ENCODE results near the gene P2RY14.
"Not testable (repeated sequence)": the region's sequence is repeated elsewhere in the genome, so short reads cannot be mapped to it uniquely, and the experiment has no call there.

Gene P2RY14

DNA sequence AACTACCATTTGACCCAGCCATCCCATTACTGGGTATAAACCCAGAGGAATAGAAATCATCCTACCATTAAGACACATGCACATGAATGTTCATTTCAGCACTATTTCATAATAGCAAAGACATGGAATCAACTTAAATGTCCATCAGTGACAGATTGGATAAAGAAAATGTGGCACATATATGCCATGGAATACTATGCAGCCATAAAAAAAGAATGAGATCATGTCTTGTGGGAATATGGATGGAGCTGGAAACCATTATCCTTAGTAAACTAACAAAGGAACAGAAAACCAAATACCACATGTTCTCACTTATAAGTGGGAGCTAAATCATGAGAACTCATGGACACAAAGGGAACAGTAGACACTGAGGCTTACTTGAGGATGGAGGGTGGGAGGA is 45.9 kb downstream of the P2RY14 start:
- DNase-seq (ENCODE audit: low spot score); H3K79me1 ChIP-seq (ENCODE audit: low read depth, low read length); H3K27ac ChIP-seq (replicated peaks; ENCODE audit: low read length); H4K91ac ChIP-seq (ENCODE audit: low read depth, low read length, poor library complexity); H3K18ac ChIP-seq (ENCODE audit: low read length); H2BK120ac ChIP-seq (ENCODE audit: low read depth, low read length); H3K23ac ChIP-seq (ENCODE audit: low read depth, low read length, poor library complexity); H4K8ac ChIP-seq (ENCODE audit: low read depth, low read length); H3K4me3 ChIP-seq (ENCODE audit: low read length in 2 of 2); H2AK5ac ChIP-seq (ENCODE audit: low read depth, low read length); H2BK5ac ChIP-seq (ENCODE audit: low read length); H3K4me2 ChIP-seq (ENCODE audit: insufficient read depth, low read length, poor library complexity, severe bottlenecking); H3K36me3 ChIP-seq (replicated peaks in 1 of 2; ENCODE audit: control insufficient read depth in 2 of 2, insufficient read depth in 2 of 2, low read length in 2 of 2); H2AFZ ChIP-seq (ENCODE audit: low read length); H3K4ac ChIP-seq (ENCODE audit: low read length); H3K14ac ChIP-seq (ENCODE audit: low read length); H3K4me1 ChIP-seq (ENCODE audit: control insufficient read depth in 2 of 2, insufficient read depth in 1 of 2, low read depth in 1 of 2, low read length in 2 of 2); H3K9me3 ChIP-seq (replicated peaks in 1 of 2; ENCODE audit: control insufficient read depth in 2 of 2, insufficient read depth in 1 of 2, low read depth in 1 of 2, low read length in 2 of 2); H3K27me3 ChIP-seq (ENCODE audit: control insufficient read depth in 3 of 3, insufficient read depth in 3 of 3, low read depth in 1 of 3, low read length in 3 of 3); H3K9ac ChIP-seq (ENCODE audit: low read depth, low read length, poor library complexity); H2BK15ac ChIP-seq (ENCODE audit: low read length); H2BK12ac ChIP-seq (ENCODE audit: low read length): not testable (repeated sequence)

DNA sequence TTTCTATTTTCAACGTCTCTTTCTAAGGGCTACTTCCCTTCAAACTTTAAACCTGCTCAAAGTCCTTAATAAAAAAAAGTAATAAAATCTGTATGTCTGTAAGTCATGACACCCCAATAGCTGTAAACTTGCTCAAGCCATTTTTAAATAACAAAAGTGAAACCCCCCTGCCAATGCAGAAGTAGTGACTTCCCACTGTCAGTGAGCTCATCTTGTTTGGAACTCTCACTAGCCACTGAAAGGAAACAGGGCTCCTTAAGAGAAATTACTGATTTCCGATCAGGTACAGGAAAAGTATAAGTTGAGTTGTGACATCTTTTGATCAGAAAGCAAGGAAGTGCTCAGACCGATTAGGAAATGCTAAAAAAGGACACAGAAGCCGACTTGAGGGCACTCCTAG is 47.7 kb downstream of the P2RY14 start:
- no CpG with 5 or more reads among the region's 4 CpGs for WGBS, 2 donors (ENCODE audit: extremely low coverage in 2 of 2, insufficient read length in 2 of 2, insufficient replicate concordance in 1 of 2)

DNA sequence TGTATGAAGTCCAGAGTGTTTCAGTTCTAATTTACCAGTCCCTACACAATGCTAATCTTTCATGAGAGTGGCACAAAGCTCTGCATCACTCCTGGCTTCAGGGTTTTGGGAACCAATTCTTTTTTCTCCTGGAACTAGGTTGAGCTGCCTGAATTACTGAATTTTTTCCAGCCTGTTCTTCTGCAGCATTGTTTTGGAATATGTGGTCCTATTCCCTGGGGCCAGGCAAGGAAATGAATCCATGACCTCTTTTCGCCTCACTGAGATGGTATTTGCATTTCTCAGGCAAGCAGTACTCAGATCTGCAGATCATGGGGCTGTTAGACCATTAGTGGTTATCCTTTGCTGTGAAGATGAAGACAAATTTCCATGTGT is 49.7 kb downstream of the P2RY14 start:
- H3K79me1 ChIP-seq (ENCODE audit: low read depth, low read length): no peaks in the 10 kb centered on the region
- no peak for DNase-seq (ENCODE audit: low spot score)
- no peak overlapping the region for H3K14ac ChIP-seq (ENCODE audit: low read length)
- no peak overlapping the region for H3K4me2 ChIP-seq (ENCODE audit: insufficient read depth, low read length, poor library complexity, severe bottlenecking)
- H3K18ac ChIP-seq (ENCODE audit: low read length): no peak overlapping the region
- H3K27ac ChIP-seq (replicated peaks; ENCODE audit: low read length): no peak overlapping the region
- H3K23ac ChIP-seq (ENCODE audit: low read depth, low read length, poor library complexity): no peak overlapping the region
- no peak overlapping the region for H2AFZ ChIP-seq (ENCODE audit: low read length)
- no peak overlapping the region for H4K91ac ChIP-seq (ENCODE audit: low read depth, low read length, poor library complexity)
- H2BK120ac ChIP-seq (ENCODE audit: low read depth, low read length): no peak overlapping the region
- no peak overlapping the region for H2BK15ac ChIP-seq (ENCODE audit: low read length)
- no peak overlapping the region for H3K4ac ChIP-seq (ENCODE audit: low read length)
- H2AK5ac ChIP-seq (ENCODE audit: low read depth, low read length): no peak overlapping the region
- no CpG with 5 or more reads among the region's 1 CpG for WGBS, 2 donors (ENCODE audit: extremely low coverage in 2 of 2, insufficient read length in 2 of 2, insufficient replicate concordance in 1 of 2)
- H3K4me1 ChIP-seq (ENCODE audit: control insufficient read depth in 2 of 2, insufficient read depth in 1 of 2, low read depth in 1 of 2, low read length in 2 of 2): peaks cover 0 to 8% of the 10 kb centered on the region in 2 donors
- H3K9me3 ChIP-seq (replicated peaks in 1 of 2; ENCODE audit: control insufficient read depth in 2 of 2, insufficient read depth in 1 of 2, low read depth in 1 of 2, low read length in 2 of 2): no peaks in the 10 kb centered on the region
- H3K36me3 ChIP-seq (replicated peaks in 1 of 2; ENCODE audit: control insufficient read depth in 2 of 2, insufficient read depth in 2 of 2, low read length in 2 of 2): no peaks in the 10 kb centered on the region
- no peaks in the 10 kb centered on the region for H3K27me3 ChIP-seq (ENCODE audit: control insufficient read depth in 3 of 3, insufficient read depth in 3 of 3, low read depth in 1 of 3, low read length in 3 of 3)
- no peak overlapping the region for H3K9ac ChIP-seq (ENCODE audit: low read depth, low read length, poor library complexity)
- no peak overlapping the region for H3K4me3 ChIP-seq (ENCODE audit: low read length in 2 of 2)
- H2BK12ac ChIP-seq (ENCODE audit: low read length): no peak overlapping the region
- H4K8ac ChIP-seq (ENCODE audit: low read depth, low read length): no peak overlapping the region
- no peak overlapping the region for H2BK5ac ChIP-seq (ENCODE audit: low read length)

More for the DNA sequence above, 47.7 kb downstream of the P2RY14 start:
- H3K27ac ChIP-seq (replicated peaks; ENCODE audit: low read length): no peak overlapping the region
- no peak overlapping the region for H2AK5ac ChIP-seq (ENCODE audit: low read depth, low read length)
- no peaks in the 10 kb centered on the region for H3K27me3 ChIP-seq (ENCODE audit: control insufficient read depth in 3 of 3, insufficient read depth in 3 of 3, low read depth in 1 of 3, low read length in 3 of 3)
- no peaks in the 10 kb centered on the region for H3K79me1 ChIP-seq (ENCODE audit: low read depth, low read length)
- H3K18ac ChIP-seq (ENCODE audit: low read length): no peak overlapping the region
- H3K36me3 ChIP-seq (replicated peaks in 1 of 2; ENCODE audit: control insufficient read depth in 2 of 2, insufficient read depth in 2 of 2, low read length in 2 of 2): no peaks in the 10 kb centered on the region
- H2AFZ ChIP-seq (ENCODE audit: low read length): no peak overlapping the region
- H4K8ac ChIP-seq (ENCODE audit: low read depth, low read length): no peak overlapping the region
- no peak for DNase-seq (ENCODE audit: low spot score)
- no peaks in the 10 kb centered on the region for H3K9me3 ChIP-seq (replicated peaks in 1 of 2; ENCODE audit: control insufficient read depth in 2 of 2, insufficient read depth in 1 of 2, low read depth in 1 of 2, low read length in 2 of 2)
- no peak overlapping the region for H3K23ac ChIP-seq (ENCODE audit: low read depth, low read length, poor library complexity)
- H3K4me3 ChIP-seq (ENCODE audit: low read length in 2 of 2): no peak overlapping the region
- H3K4me1 ChIP-seq (ENCODE audit: control insufficient read depth in 2 of 2, insufficient read depth in 1 of 2, low read depth in 1 of 2, low read length in 2 of 2): peaks cover 0 to 8% of the 10 kb centered on the region in 2 donors
- H3K14ac ChIP-seq (ENCODE audit: low read length): no peak overlapping the region
- no peak overlapping the region for H4K91ac ChIP-seq (ENCODE audit: low read depth, low read length, poor library complexity)
- no peak overlapping the region for H3K9ac ChIP-seq (ENCODE audit: low read depth, low read length, poor library complexity)
- H2BK120ac ChIP-seq (ENCODE audit: low read depth, low read length): no peak overlapping the region
- H3K4me2 ChIP-seq (ENCODE audit: insufficient read depth, low read length, poor library complexity, severe bottlenecking): no peak overlapping the region
- no peak overlapping the region for H3K4ac ChIP-seq (ENCODE audit: low read length)
- no peak overlapping the region for H2BK15ac ChIP-seq (ENCODE audit: low read length)
- H2BK12ac ChIP-seq (ENCODE audit: low read length): no peak overlapping the region
- no peak overlapping the region for H2BK5ac ChIP-seq (ENCODE audit: low read length)

DNA sequence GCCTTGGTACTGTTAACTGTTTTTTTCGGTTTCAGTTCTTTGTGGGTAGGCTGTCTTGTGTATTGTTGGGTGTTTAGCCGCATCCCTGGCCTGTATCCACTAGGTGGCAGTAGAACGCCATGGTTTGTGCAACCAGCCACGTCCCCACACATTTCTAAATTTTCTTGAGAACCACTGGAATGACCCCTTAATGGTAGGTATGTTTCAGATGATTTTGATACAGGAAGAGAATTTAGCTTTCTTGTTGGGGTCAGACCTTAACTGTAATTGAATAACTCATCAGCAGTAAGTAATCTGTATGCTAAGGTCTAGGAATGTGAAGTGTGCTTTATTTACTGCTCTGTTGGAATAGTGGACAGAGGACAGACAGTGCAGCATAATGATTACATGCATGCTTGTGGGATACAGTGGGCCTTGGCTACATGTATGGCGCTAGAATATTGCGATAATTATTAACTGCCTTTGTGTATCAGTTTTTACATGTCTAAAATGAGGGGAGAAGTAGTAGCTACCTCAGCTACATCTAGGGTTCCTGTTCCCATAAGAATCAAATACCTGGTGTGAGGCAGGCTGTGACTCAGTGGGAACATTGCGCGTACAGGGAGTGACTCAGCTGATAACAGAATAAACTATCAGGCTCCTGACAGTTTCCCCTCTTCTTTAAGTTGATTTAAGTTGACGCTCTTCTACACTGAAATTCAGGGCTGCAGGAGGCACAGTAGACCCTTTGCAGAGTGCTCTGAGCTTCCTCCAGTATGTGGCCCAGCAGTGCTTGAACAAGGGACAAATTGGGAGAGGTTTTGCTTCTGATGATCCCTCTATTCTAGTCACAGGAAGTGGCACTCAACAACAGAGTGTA is 50.3 kb downstream of the P2RY14 start:
- Histone ChIP-seq H3K4ac (ENCODE audit: low read length) (no peak overlapping the region), H3K9ac (ENCODE audit: low read depth, low read length, poor library complexity) (no peak overlapping the region), H3K27ac (replicated peaks; ENCODE audit: low read length) (no peak overlapping the region), H3K36me3 (replicated peaks in 1 of 2; ENCODE audit: control insufficient read depth in 2 of 2, insufficient read depth in 2 of 2, low read length in 2 of 2) (no peaks in the 10 kb centered on the region), H2AK5ac (ENCODE audit: low read depth, low read length) (no peak overlapping the region), H3K9me3 (replicated peaks in 1 of 2; ENCODE audit: control insufficient read depth in 2 of 2, insufficient read depth in 1 of 2, low read depth in 1 of 2, low read length in 2 of 2) (no peaks in the 10 kb centered on the region), H2BK5ac (ENCODE audit: low read length) (no peak overlapping the region), H3K79me1 (ENCODE audit: low read depth, low read length) (no peaks in the 10 kb centered on the region), H4K8ac (ENCODE audit: low read depth, low read length) (no peak overlapping the region), H3K14ac (ENCODE audit: low read length) (no peak overlapping the region), H3K27me3 (ENCODE audit: control insufficient read depth in 3 of 3, insufficient read depth in 3 of 3, low read depth in 1 of 3, low read length in 3 of 3) (no peaks in the 10 kb centered on the region), H3K23ac (ENCODE audit: low read depth, low read length, poor library complexity) (no peak overlapping the region), H3K4me2 (ENCODE audit: insufficient read depth, low read length, poor library complexity, severe bottlenecking) (no peak overlapping the region), H3K4me1 (ENCODE audit: control insufficient read depth in 2 of 2, insufficient read depth in 1 of 2, low read depth in 1 of 2, low read length in 2 of 2) (peaks cover 0 to 8% of the 10 kb centered on the region in 2 donors), H4K91ac (ENCODE audit: low read depth, low read length, poor library complexity) (no peak overlapping the region), H2AFZ (ENCODE audit: low read length) (peak overlapping the region; percentile 46), H3K4me3 (ENCODE audit: low read length in 2 of 2) (no peak overlapping the region), H2BK120ac (ENCODE audit: low read depth, low read length) (no peak overlapping the region), H3K18ac (ENCODE audit: low read length) (no peak overlapping the region), H2BK12ac (ENCODE audit: low read length) (no peak overlapping the region), H2BK15ac (ENCODE audit: low read length) (no peak overlapping the region)
- WGBS, 2 donors (ENCODE audit: extremely low coverage in 2 of 2, insufficient read length in 2 of 2, insufficient replicate concordance in 1 of 2): no CpG with 5 or more reads among the region's 9 CpGs
- DNase-seq (ENCODE audit: low spot score): peak; percentile 79

All from neuronal stem cell (in vitro differentiated cells).